ENCODE results near the gene PDCD7. TPM values are rescaled to one million over a fixed set of nuclear protein-coding genes. Genes with fewer than 3 reads are reported as not detected.

PDCD7 gene
- total and polyA plus RNA-seq, 2 of the 13 experiments (the other 11 are each of a cell fraction or from before 2014, with no cell fraction given) = 10.1 to 14.7 TPM

DNA sequence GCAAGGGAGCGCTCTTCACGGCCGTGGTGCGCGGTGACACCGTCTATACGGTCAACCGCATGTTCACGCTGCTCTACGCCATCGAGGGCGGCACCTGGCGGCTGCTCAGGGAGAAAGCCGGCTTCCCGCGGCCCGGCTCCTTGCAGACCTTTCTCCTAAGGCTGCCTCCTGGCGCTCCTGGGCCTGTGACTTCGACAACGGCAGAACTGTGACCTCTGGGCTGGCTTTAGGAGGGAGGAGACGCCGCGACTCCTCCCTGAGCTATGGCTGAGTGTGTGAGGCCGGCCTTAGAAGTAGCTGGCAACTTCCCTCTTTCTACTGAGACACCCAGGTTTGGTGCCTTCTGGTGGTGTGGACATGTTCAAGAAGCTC, 55.6 kb downstream of the PDCD7 start (continued):
- TF ChIP-seq ZBTB1 (CRISPR knock-in tag; IDR thresholded peaks at IDR 0.05; ENCODE audit: borderline replicate concordance) (no peak), FOXK1 (CRISPR knock-in tag; IDR thresholded peaks at IDR 0.05; ENCODE audit: borderline replicate concordance, low read depth) (no peak), ZNF251 (CRISPR knock-in tag; IDR thresholded peaks at IDR 0.05) (no peak)

DNA sequence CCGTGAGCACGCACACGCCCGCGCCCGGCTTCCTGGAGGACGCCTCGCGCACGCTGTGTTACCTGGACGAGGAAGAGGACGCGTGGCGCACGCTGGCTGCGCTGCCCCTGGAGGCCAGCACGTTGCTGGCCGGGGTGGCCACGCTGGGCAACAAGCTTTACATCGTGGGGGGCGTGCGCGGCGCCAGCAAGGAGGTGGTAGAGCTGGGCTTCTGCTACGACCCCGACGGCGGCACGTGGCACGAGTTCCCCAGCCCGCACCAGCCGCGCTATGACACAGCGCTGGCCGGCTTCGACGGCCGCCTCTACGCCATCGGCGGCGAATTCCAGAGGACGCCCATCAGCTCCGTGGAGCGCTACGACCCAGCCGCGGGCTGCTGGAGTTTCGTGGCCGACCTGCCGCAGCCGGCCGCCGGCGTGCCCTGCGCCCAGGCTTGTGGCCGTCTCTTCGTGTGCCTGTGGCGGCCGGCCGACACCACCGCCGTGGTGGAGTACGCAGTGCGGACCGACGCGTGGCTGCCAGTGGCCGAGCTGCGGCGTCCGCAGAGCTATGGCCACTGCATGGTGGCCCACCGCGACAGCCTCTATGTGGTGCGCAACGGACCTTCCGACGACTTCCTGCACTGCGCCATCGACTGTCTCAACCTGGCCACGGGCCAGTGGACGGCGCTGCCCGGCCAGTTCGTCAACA, 56.2 kb downstream of the PDCD7 start:
- Histone ChIP-seq H2AFZ (ENCODE audit: low read length) (no peak overlapping the region), H3K36me3 (replicated peaks in 1 of 2; ENCODE audit: control insufficient read depth in 1 of 2, insufficient read depth in 2 of 2, low read length in 2 of 2) (no peaks in the 10 kb centered on the region), H3K27ac (ENCODE audit: extremely low read length, insufficient read depth, low read length) (no peak overlapping the region), H3K79me2 (ENCODE audit: insufficient read depth, low read length) (no peaks in the 10 kb centered on the region), H3K9me3 (ENCODE audit: low read length) (no peaks in the 10 kb centered on the region), H3K4me2 (ENCODE audit: low read depth, low read length) (no peak overlapping the region), H3K27me3 (ENCODE audit: control insufficient read depth in 1 of 2, insufficient read depth in 2 of 2, low read length in 2 of 2) (peaks cover 0 to 7% of the 10 kb centered on the region in 2 experiments; a peak in 1 of 5 replicates), H3K4me1 (ENCODE audit: insufficient read depth, low read length) (peaks cover 36% of the 10 kb centered on the region), H3K9ac (ENCODE audit: insufficient read depth, low read depth, low read length) (no peak overlapping the region), H3K4me3 (replicated peaks in 1 of 3; ENCODE audit: insufficient read depth in 1 of 3, low read depth in 2 of 3, low read length in 3 of 3) (no peak overlapping the region), H4K20me1 (ENCODE audit: insufficient read depth, low read length) (no peaks in the 10 kb centered on the region)
- ChIA-PET CTCF (ENCODE audit: low intra/inter-chr PET ratio, low total read pairs) (interaction anchor here (1.8 to 2.7 kb wide), 2 partner anchors 23 to 44 kb away, joined by 5 to 9 read pairs; no protein-coding TSS in a partner anchor), POLR2A (no interaction called here)
- intact Hi-C loops (cut with micrococcal nuclease; ENCODE audit: unreplicated experiment) (no loop called here), in situ Hi-C loops (cut with HindIII; ENCODE audit: extremely low pct_ligation_motif_present, low pct_unique_long_range_greater_than_20kb) (no loop called here)
- BruUV-seq (replicated peaks) = no TSS peak
- WGBS (ENCODE audit: low lambda C conversion rate) = 95% methylated on average over 47 of the region's 85 CpGs
- no peak for ATAC-seq
- no peak for FAIRE-seq
- DNase-seq (ENCODE audit: low spot score) = no peak
- no peak for TF ChIP-seq KDM2A (CRISPR knock-in tag; IDR thresholded peaks at IDR 0.05; ENCODE audit: borderline replicate concordance, low read depth)
- no peak for TF ChIP-seq SRF (IDR thresholded peaks at IDR 0.05; ENCODE audit: low read depth, low read length)
- TF ChIP-seq, protein P1, sequence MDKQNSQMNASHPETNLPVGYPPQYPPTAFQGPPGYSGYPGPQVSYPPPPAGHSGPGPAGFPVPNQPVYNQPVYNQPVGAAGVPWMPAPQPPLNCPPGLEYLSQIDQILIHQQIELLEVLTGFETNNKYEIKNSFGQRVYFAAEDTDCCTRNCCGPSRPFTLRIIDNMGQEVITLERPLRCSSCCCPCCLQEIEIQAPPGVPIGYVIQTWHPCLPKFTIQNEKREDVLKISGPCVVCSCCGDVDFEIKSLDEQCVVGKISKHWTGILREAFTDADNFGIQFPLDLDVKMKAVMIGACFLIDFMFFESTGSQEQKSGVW (CRISPR knock-in tag; IDR thresholded peaks at IDR 0.05; ENCODE audit: borderline replicate concordance) = no peak
- TF ChIP-seq, protein P2, sequence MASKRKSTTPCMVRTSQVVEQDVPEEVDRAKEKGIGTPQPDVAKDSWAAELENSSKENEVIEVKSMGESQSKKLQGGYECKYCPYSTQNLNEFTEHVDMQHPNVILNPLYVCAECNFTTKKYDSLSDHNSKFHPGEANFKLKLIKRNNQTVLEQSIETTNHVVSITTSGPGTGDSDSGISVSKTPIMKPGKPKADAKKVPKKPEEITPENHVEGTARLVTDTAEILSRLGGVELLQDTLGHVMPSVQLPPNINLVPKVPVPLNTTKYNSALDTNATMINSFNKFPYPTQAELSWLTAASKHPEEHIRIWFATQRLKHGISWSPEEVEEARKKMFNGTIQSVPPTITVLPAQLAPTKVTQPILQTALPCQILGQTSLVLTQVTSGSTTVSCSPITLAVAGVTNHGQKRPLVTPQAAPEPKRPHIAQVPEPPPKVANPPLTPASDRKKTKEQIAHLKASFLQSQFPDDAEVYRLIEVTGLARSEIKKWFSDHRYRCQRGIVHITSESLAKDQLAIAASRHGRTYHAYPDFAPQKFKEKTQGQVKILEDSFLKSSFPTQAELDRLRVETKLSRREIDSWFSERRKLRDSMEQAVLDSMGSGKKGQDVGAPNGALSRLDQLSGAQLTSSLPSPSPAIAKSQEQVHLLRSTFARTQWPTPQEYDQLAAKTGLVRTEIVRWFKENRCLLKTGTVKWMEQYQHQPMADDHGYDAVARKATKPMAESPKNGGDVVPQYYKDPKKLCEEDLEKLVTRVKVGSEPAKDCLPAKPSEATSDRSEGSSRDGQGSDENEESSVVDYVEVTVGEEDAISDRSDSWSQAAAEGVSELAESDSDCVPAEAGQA (IDR thresholded peaks at IDR 0.05; ENCODE audit: low read depth) = no peak
- TF ChIP-seq, protein P2 (CRISPR knock-in tag; IDR thresholded peaks at IDR 0.05; ENCODE audit: borderline replicate concordance) = no peak
- no peak for TF ChIP-seq SUZ12 (IDR thresholded peaks at IDR 0.05; ENCODE audit: low read depth, low read length)
- no peak for TF ChIP-seq CREB3 (CRISPR knock-in tag; IDR thresholded peaks at IDR 0.05)
- TF ChIP-seq PTBP1 (IDR thresholded peaks at IDR 0.05; ENCODE audit: low read depth, low read length, poor library complexity, severe bottlenecking) = no peak
- no peak for TF ChIP-seq FOXP1 (IDR thresholded peaks at IDR 0.05)
- no peak for TF ChIP-seq FOXP1 (CRISPR knock-in tag; IDR thresholded peaks at IDR 0.05)
- TF ChIP-seq ADNP (CRISPR knock-in tag; IDR thresholded peaks at IDR 0.05) = no peak
- no peak for TF ChIP-seq HNF4A (CRISPR knock-in tag; IDR thresholded peaks at IDR 0.05)

All from HepG2 (cell line).